ENCODE measurements around the gene PRKCZ.

- TF ChIP-seq CTCF (IDR thresholded peaks at IDR 0.05; ENCODE audit: low read depth, low read length) (no peak), EZH2phosphoT487 (IDR thresholded peaks at IDR 0.05; ENCODE audit: low read depth) (no peak)
Observed at GRCh38 chr1:2234762-2235113, 184.5 kb downstream of the PRKCZ start.

All from OCI-LY3 (cell line).